K562 (cell line): ENCODE data around the gene CAPN5. TPM values are rescaled to one million over a fixed set of nuclear protein-coding genes. Genes with fewer than 3 reads are reported as not detected.

ENCODE experiments used
- ATAC-seq: fragments of 200-7000 bp; cut with Tn5 transposase; 3 replicates; pipeline ENCODE4 v1.9.1; 2020; ENCODE audit warnings: moderate library complexity
- BruUV-seq: library from RNA; stranded (reverse); fragments of 400-500 nt; replicated peaks from 2 replicates; lab custom pipeline; 2021; lab: Mats Ljungman, UMichigan
- CTCF ChIA-PET: fragments of 300-600 bp; formaldehyde crosslinking; extraction: SDS; loops from one replicate; lab custom pipeline; 2021; ENCODE audit warnings: low intra/inter-chr PET ratio; lab: Yijun Ruan, JAX
- POLR2A ChIA-PET: fragments of 300-600, 350-650 bp; sonication (Branson Sonifier 250); formaldehyde crosslinking; extraction: SDS; loops from one replicate; lab custom pipeline; 2021; ENCODE audit warnings: antibody characterized with exemption, inconsistent platforms; lab: Yijun Ruan, JAX
- DNase-seq, 4 experiments: peaks; one replicate each; pipeline versions ENCODE4 v3.0.0 to v3.0.0-alpha.2; 2011 to 2018; ENCODE audit warnings: low spot score in 3 of 4, mixed read lengths in 3 of 4; ENCODE audit errors: extremely low read depth in 1 of 4
- FAIRE-seq: peaks from 2 replicates; lab custom pipeline; 2011; peaks lifted over from hg19 to GRCh38; lab: Jason Lieb, UNC
- H2AFZ ChIP-seq: 2 replicates; pipeline ENCODE4 v1.6.0; 2011; ENCODE audit warnings: low read depth, low read length, control low read depth, inconsistent platforms
- H3K27ac ChIP-seq: fragments of 200-600 bp; 3 replicates; pipeline ENCODE4 v1.8.0; 2011; ENCODE audit warnings: low read depth, mild to moderate bottlenecking, control low read depth, inconsistent platforms, low read length, moderate library complexity, mixed read lengths; ENCODE audit errors: extremely low read depth
- H3K27me3 ChIP-seq, 2 experiments: fragments of 300-600 bp in 1 of 2; 2 replicates in 1 of 2; 3 replicates in 1 of 2; pipeline versions ENCODE4 v1.6.0 to v1.8.0; 2011; ENCODE audit warnings: inconsistent platforms in 2 of 2, low read length in 2 of 2, mild to moderate bottlenecking in 1 of 2, mixed read lengths in 1 of 2, moderate library complexity in 1 of 2; ENCODE audit not compliant: control insufficient read depth in 2 of 2, insufficient read depth in 2 of 2
- H3K36me3 ChIP-seq: fragments of 300-600 bp; 3 replicates; pipeline ENCODE4 v1.8.0; 2011; ENCODE audit warnings: mild to moderate bottlenecking, low read length, inconsistent platforms; ENCODE audit not compliant: control insufficient read depth, insufficient read depth
- H3K4me1 ChIP-seq, 2 experiments: fragments of 200-600 bp in 1 of 2; replicated peaks in 1 of 2; 2 replicates in 1 of 2; 3 replicates in 1 of 2; pipeline versions ENCODE4 v1.5.1 to v1.8.0; 2011; ENCODE audit warnings: inconsistent platforms in 2 of 2, low read length in 2 of 2, mild to moderate bottlenecking in 1 of 2, mixed read lengths in 1 of 2, moderate library complexity in 1 of 2; ENCODE audit not compliant: control insufficient read depth in 2 of 2, insufficient read depth in 2 of 2
- H3K4me2 ChIP-seq: 2 replicates; pipeline ENCODE4 v1.6.1; 2011; ENCODE audit warnings: low read length, control low read depth, inconsistent platforms, mixed read lengths; ENCODE audit not compliant: insufficient read depth
- H3K4me3 ChIP-seq: fragments of 200-600 bp; sonication (generic), shearing (Covaris generic); 2 replicates; pipeline ENCODE4 v1.5.1; 2016; ENCODE audit warnings: control low read depth, inconsistent platforms
- H3K79me2 ChIP-seq: fragments of 200-600 bp; 3 replicates; pipeline ENCODE4 v1.8.0; 2011; ENCODE audit warnings: low read length, inconsistent platforms; ENCODE audit not compliant: control insufficient read depth, insufficient read depth
- H3K9ac ChIP-seq, 2 experiments: 2 replicates each; pipeline versions ENCODE4 v1.6.0 to v1.6.1; 2011; ENCODE audit warnings: low read depth in 2 of 2, low read length in 2 of 2, control low read depth in 1 of 2, inconsistent platforms in 1 of 2, mild to moderate bottlenecking in 1 of 2, mixed read lengths in 1 of 2; ENCODE audit not compliant: insufficient read depth in 1 of 2
- H3K9me1 ChIP-seq: one replicate; pipeline ENCODE4 v1.6.0; 2011; ENCODE audit warnings: inconsistent platforms, mild to moderate bottlenecking, low read length, moderate library complexity; ENCODE audit not compliant: control insufficient read depth, insufficient read depth
- H3K9me3 ChIP-seq: replicated peaks from 2 replicates; pipeline ENCODE4 v1.5.1; 2011; ENCODE audit warnings: low read depth, low read length, inconsistent platforms; ENCODE audit not compliant: control insufficient read depth, insufficient read depth
- H4K20me1 ChIP-seq: replicated peaks from 2 replicates; pipeline ENCODE4 v1.6.1; 2011; ENCODE audit warnings: low read length, inconsistent platforms, mixed read lengths; ENCODE audit not compliant: control insufficient read depth, insufficient read depth
- ARHGAP35 ChIP-seq: fragments of 450-650 bp; IDR thresholded peaks from 2 replicates; pipeline ENCODE4 v1.6.1; 2018; ENCODE audit not compliant: partially characterized antibody
- HDAC6 ChIP-seq: IDR thresholded peaks from 2 replicates; pipeline ENCODE4 v1.6.1; 2012; ENCODE audit warnings: low read depth, mild to moderate bottlenecking, control low read depth, inconsistent platforms, low read length, moderate library complexity
- KLF6 ChIP-seq: fragments of 250-450 bp; sonication (Bioruptor Pico); IDR thresholded peaks from 2 replicates; pipeline ENCODE4 v1.4.0; 2020; ENCODE audit warnings: mild to moderate bottlenecking, moderate library complexity, borderline replicate concordance
- ZNF561 ChIP-seq: fragments of 450-650 bp; formaldehyde crosslinking; conservative IDR thresholded peaks from 2 replicates; pipeline ENCODE4 v1.4.0; 2020; ENCODE audit warnings: mild to moderate bottlenecking, moderate library complexity
- WGBS: fragments of 100-300 bp; shearing (Covaris generic); methylation state at CpG from one replicate; pipeline ENCODE4 v1.1.6; 2016; ENCODE audit warnings: low coverage, mixed read lengths; ENCODE audit not compliant: insufficient coverage; ENCODE audit errors: missing lambda C conversion rate; 5-methylcytosine and 5-hydroxymethylcytosine counted together
- in situ Hi-C: fragments of 300-500 bp; cut with MboI; formaldehyde crosslinking; loops from 4 replicates; pipeline ENCODE4 v1.15.0; 2018; ENCODE audit warnings: inconsistent platforms, mixed read lengths
- intact Hi-C: fragments of 100-400 bp; cut with micrococcal nuclease; formaldehyde crosslinking; loops from 2 replicates; pipeline ENCODE4 v1.14.2; 2022
- polyA plus RNA-seq, 8 experiments: library from polyadenylated mRNA; depleted of rRNA in 4 of 8; stranded (reverse) in 5 of 8; unstranded in 3 of 8; fragments of >200 nt; fragmentation: Nextera tagmentation in 2 of 8; fragmentation: Illumina TruSeq in 1 of 8; extraction: Ambion mirVana in 2 of 8; extraction: Trizol in 1 of 8; gene quantifications; 2 replicates each; pipeline versions ENCODE4 v1.2.1 to v1.2.3, GENCODE V29; 2011 to 2014; ENCODE audit warnings: inconsistent platforms in 1 of 8, missing spikeins in 1 of 8
- total RNA-seq, 7 experiments: library from RNA; depleted of rRNA in 6 of 7; stranded (reverse); fragments of >200 nt in 6 of 7; fragmentation: Illumina TruSeq in 2 of 7; extraction: Trizol in 2 of 7; gene quantifications; 2 replicates each; pipeline versions ENCODE4 v1.2.1 to v1.2.3, GENCODE V29; 2011 to 2021; ENCODE audit warnings: low replicate concordance in 1 of 7

The CAPN5 gene
- total and polyA plus RNA-seq, 9 of the 15 experiments (the other 6 are each of a cell fraction or from before 2014, with no cell fraction given), result 0.04 to 0.44 (median 0.14) TPM; not detected in 2

DNA sequence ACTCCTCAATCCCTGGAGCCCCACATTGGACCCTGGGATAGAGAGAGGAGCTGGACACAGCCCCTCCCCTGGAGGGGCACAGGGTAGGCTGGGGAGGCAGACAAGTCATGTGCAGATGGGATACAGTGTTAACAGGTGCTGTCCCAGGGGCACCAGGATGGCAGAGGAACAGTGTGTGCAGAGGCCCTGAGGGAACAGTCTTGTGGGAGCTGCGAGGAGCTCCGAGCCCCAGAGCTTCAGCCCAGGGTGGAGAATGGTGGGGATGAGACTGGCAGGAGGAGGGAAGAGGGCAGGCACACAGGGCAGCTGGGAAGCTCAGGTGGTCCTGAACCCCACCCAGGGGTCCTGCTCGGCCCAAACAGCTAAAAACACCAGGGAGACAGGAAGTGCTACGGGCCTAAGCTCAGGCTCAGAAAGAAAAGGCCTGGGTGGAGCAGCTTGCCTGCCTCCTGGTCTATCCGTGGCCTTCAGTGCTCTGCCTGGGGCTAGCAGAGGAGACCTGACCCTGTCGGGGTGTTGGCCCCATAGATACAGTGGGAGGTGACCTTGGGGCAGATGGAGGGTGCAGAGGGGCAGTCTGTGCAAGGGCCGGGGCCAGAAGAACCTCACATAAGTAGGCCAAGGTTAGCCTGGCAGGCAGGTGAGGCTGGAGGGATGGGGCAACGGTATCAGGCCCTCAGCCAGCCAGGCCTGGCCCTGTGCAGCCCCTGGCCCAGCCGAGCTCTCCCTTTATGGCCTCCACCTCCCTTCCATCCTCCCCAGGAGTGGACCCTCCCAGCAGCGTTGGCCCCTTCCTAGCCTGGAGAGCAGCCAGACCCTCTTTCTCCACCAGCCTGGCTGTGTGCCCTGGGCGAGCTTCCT is 15.4 kb downstream of the CAPN5 start:
- Histone ChIP-seq H3K79me2 (no peaks in the 10 kb centered on the region), H3K9me3 (no peaks in the 10 kb centered on the region), H3K9ac (peak overlapping the region in 1 of 2 experiments; percentile 67; a peak in 1 of 4 replicates), H4K20me1 (no peaks in the 10 kb centered on the region), H3K36me3 (no peaks in the 10 kb centered on the region), H3K9me1 (no peaks in the 10 kb centered on the region), H3K4me2 (no peak overlapping the region), H2AFZ (no peak overlapping the region), H3K27ac (no peak overlapping the region), H3K27me3 (peaks cover 0 to 16% of the 10 kb centered on the region in 2 experiments; a peak in 2 of 5 replicates), H3K4me3 (no peak overlapping the region), H3K4me1 (peaks cover 0 to 17% of the 10 kb centered on the region in 2 experiments; a peak in 3 of 5 replicates)
- ChIA-PET POLR2A (interaction anchor here (0.6 to 1.5 kb wide), 4 partner anchors 10 to 520 kb away, joined by 3 to 4 read pairs (median 4); no protein-coding TSS in a partner anchor), CTCF (no interaction called here)
- no TSS peak for BruUV-seq
- TF ChIP-seq HDAC6, result no peak
- TF ChIP-seq ZNF561 (CRISPR knock-in tag), result no peak
- no peak for TF ChIP-seq ARHGAP35
- TF ChIP-seq KLF6 (CRISPR knock-in tag), result no peak
- in situ Hi-C loops, result no loop called here
- WGBS, result 19% methylated on average over 9 of the region's 11 CpGs
- FAIRE-seq, result no peak
- DNase-seq, result no peak
- ATAC-seq, result peak; percentile 31; the same call in 2 of the 3 replicates
- intact Hi-C loops, result no loop called here
